ENCODE measurements around the gene AUTS2. TPM values are rescaled to one million over a fixed set of nuclear protein-coding genes. Genes with fewer than 3 reads are reported as not detected.

Gene AUTS2
- total and polyA plus RNA-seq, 2 of the 8 experiments (the other 6 are each of a cell fraction or from before 2014, with no cell fraction given): 25.9 to 101 TPM

DNA sequence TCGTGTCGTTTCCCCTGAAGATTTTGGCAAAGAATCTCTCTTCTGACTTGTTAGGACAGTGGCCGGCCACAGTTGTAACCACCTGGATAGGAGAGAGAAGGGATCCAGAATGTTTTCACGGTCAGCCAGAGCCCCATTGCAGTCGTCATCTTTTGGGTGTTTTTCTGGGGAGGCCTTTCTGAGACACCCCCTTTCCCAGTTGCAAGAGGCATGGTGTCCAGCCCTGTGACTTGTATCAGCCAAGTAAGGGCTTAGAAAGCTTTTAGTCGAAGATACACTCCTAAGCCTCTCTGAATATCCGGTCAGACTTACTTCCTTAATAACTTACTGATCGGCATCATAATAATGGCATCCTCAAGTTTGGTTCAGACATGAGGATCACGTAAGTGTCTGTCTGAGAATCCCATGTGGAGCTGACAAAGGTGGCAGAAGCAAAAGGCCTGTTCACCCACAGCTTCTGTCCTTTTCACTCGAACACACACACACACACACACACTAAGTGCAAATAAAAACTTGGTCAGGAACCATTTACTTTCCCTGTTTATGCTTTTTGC is 1098.0 kb downstream of the AUTS2 start (continued):
- TF ChIP-seq, protein P1, sequence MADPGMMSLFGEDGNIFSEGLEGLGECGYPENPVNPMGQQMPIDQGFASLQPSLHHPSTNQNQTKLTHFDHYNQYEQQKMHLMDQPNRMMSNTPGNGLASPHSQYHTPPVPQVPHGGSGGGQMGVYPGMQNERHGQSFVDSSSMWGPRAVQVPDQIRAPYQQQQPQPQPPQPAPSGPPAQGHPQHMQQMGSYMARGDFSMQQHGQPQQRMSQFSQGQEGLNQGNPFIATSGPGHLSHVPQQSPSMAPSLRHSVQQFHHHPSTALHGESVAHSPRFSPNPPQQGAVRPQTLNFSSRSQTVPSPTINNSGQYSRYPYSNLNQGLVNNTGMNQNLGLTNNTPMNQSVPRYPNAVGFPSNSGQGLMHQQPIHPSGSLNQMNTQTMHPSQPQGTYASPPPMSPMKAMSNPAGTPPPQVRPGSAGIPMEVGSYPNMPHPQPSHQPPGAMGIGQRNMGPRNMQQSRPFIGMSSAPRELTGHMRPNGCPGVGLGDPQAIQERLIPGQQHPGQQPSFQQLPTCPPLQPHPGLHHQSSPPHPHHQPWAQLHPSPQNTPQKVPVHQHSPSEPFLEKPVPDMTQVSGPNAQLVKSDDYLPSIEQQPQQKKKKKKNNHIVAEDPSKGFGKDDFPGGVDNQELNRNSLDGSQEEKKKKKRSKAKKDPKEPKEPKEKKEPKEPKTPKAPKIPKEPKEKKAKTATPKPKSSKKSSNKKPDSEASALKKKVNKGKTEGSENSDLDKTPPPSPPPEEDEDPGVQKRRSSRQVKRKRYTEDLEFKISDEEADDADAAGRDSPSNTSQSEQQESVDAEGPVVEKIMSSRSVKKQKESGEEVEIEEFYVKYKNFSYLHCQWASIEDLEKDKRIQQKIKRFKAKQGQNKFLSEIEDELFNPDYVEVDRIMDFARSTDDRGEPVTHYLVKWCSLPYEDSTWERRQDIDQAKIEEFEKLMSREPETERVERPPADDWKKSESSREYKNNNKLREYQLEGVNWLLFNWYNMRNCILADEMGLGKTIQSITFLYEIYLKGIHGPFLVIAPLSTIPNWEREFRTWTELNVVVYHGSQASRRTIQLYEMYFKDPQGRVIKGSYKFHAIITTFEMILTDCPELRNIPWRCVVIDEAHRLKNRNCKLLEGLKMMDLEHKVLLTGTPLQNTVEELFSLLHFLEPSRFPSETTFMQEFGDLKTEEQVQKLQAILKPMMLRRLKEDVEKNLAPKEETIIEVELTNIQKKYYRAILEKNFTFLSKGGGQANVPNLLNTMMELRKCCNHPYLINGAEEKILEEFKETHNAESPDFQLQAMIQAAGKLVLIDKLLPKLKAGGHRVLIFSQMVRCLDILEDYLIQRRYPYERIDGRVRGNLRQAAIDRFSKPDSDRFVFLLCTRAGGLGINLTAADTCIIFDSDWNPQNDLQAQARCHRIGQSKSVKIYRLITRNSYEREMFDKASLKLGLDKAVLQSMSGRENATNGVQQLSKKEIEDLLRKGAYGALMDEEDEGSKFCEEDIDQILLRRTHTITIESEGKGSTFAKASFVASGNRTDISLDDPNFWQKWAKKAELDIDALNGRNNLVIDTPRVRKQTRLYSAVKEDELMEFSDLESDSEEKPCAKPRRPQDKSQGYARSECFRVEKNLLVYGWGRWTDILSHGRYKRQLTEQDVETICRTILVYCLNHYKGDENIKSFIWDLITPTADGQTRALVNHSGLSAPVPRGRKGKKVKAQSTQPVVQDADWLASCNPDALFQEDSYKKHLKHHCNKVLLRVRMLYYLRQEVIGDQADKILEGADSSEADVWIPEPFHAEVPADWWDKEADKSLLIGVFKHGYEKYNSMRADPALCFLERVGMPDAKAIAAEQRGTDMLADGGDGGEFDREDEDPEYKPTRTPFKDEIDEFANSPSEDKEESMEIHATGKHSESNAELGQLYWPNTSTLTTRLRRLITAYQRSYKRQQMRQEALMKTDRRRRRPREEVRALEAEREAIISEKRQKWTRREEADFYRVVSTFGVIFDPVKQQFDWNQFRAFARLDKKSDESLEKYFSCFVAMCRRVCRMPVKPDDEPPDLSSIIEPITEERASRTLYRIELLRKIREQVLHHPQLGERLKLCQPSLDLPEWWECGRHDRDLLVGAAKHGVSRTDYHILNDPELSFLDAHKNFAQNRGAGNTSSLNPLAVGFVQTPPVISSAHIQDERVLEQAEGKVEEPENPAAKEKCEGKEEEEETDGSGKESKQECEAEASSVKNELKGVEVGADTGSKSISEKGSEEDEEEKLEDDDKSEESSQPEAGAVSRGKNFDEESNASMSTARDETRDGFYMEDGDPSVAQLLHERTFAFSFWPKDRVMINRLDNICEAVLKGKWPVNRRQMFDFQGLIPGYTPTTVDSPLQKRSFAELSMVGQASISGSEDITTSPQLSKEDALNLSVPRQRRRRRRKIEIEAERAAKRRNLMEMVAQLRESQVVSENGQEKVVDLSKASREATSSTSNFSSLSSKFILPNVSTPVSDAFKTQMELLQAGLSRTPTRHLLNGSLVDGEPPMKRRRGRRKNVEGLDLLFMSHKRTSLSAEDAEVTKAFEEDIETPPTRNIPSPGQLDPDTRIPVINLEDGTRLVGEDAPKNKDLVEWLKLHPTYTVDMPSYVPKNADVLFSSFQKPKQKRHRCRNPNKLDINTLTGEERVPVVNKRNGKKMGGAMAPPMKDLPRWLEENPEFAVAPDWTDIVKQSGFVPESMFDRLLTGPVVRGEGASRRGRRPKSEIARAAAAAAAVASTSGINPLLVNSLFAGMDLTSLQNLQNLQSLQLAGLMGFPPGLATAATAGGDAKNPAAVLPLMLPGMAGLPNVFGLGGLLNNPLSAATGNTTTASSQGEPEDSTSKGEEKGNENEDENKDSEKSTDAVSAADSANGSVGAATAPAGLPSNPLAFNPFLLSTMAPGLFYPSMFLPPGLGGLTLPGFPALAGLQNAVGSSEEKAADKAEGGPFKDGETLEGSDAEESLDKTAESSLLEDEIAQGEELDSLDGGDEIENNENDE (IDR thresholded peaks at IDR 0.05; ENCODE audit: insufficient replicate concordance, low read length): peak; percentile 10
- TF ChIP-seq TEAD4 (IDR thresholded peaks at IDR 0.05; ENCODE audit: low read depth, low read length): no peak
- TF ChIP-seq POLR2A (IDR thresholded peaks at IDR 0.05; ENCODE audit: control extremely low read depth in 1 of 2, low read depth in 2 of 2, low read length in 2 of 2): 0 out of 3 replicates have a peak, but pooled peaks of 1 of the 2 experiments have one; percentile 45
- TF ChIP-seq JUN (IDR thresholded peaks at IDR 0.05; ENCODE audit: low read depth, low read length): no peak
- no peak for TF ChIP-seq ZNF274 (IDR thresholded peaks at IDR 0.05; ENCODE audit: borderline replicate concordance, extremely low read depth, low read length)
- TF ChIP-seq, protein P2, sequence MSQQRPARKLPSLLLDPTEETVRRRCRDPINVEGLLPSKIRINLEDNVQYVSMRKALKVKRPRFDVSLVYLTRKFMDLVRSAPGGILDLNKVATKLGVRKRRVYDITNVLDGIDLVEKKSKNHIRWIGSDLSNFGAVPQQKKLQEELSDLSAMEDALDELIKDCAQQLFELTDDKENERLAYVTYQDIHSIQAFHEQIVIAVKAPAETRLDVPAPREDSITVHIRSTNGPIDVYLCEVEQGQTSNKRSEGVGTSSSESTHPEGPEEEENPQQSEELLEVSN (IDR thresholded peaks at IDR 0.05): no peak
- TF ChIP-seq RXRA (IDR thresholded peaks at IDR 0.05; ENCODE audit: insufficient read depth, low read depth, low read length): no peak
- no peak for TF ChIP-seq SP2 (IDR thresholded peaks at IDR 0.05; ENCODE audit: low read length)
- TF ChIP-seq SIRT6 (IDR thresholded peaks at IDR 0.05; ENCODE audit: low read length): no peak
- TF ChIP-seq RAD21 (IDR thresholded peaks at IDR 0.05 in 1 of 2, conservative IDR thresholded peaks at IDR 0.05 in 1 of 2; ENCODE audit: low read depth in 2 of 2, low read length in 2 of 2): no peak
- TF ChIP-seq SP1 (IDR thresholded peaks at IDR 0.05; ENCODE audit: low read depth, low read length): no peak
